ENCODE results near the gene HACD3. TPM values are rescaled to one million over a fixed set of nuclear protein-coding genes. Genes with fewer than 3 reads are reported as not detected.

The HACD3 gene
- total RNA-seq, 1 donor from 2014 or later: 47.9 TPM

DNA sequence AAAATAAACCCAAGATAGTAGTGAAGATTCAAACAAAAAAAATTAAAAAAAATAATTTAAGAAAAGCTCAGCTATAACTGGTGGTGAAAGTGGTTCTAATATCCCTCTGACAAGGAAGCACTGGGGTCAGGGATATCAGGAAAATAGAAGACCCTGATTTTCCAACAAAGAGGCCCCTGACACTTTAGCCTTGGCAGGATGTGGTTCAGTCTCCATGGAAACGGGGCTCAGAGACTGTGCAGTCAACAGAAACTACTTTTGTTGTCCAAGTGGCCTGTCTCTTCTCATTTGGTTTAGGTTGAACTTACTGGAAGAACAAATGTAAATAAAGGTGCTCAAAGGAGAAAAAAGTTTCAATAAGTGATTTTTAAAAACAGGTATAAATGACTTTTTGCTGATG is 53.4 kb downstream of the HACD3 start:
- H3K4me3 ChIP-seq: no peak overlapping the region
- TF ChIP-seq, protein P1, sequence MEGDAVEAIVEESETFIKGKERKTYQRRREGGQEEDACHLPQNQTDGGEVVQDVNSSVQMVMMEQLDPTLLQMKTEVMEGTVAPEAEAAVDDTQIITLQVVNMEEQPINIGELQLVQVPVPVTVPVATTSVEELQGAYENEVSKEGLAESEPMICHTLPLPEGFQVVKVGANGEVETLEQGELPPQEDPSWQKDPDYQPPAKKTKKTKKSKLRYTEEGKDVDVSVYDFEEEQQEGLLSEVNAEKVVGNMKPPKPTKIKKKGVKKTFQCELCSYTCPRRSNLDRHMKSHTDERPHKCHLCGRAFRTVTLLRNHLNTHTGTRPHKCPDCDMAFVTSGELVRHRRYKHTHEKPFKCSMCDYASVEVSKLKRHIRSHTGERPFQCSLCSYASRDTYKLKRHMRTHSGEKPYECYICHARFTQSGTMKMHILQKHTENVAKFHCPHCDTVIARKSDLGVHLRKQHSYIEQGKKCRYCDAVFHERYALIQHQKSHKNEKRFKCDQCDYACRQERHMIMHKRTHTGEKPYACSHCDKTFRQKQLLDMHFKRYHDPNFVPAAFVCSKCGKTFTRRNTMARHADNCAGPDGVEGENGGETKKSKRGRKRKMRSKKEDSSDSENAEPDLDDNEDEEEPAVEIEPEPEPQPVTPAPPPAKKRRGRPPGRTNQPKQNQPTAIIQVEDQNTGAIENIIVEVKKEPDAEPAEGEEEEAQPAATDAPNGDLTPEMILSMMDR (IDR thresholded peaks at IDR 0.05): no peak
- no peak overlapping the region for H3K27ac ChIP-seq
- DNase-seq (no peak), ATAC-seq (no peak)
- no peaks in the 10 kb centered on the region for H3K27me3 ChIP-seq (ENCODE audit: low read depth)
- intact Hi-C loops (cut with DNase I): no loop called here
- no peaks in the 10 kb centered on the region for H3K9me3 ChIP-seq
- H3K4me1 ChIP-seq: peaks cover 6% of the 10 kb centered on the region
- peaks cover 99% of the 10 kb centered on the region for H3K36me3 ChIP-seq

DNA sequence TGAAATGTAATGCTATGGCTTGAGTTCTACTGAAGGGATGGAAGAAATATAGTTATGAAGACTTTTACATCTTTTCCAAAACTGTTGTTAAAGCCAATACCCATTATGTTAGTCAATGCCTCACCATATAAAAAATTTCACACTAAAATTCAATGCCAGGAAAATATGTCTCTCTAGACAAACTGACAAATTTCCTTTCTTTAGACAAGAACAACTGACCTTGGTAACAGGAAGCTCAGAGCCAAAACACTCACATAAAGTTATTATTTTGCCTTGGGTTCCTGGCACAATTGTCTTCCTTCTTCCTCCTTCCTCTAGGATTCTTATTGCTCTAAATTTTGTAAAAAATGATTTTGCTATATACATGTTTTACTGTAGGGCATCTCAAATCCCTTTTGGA is 54.0 kb downstream of the HACD3 start:
- Histone ChIP-seq H3K27me3 (ENCODE audit: low read depth) (no peaks in the 10 kb centered on the region), H3K36me3 (peaks cover 99% of the 10 kb centered on the region), H3K4me3 (no peak overlapping the region), H3K4me1 (peaks cover 6% of the 10 kb centered on the region), H3K27ac (no peak overlapping the region), H3K9me3 (no peaks in the 10 kb centered on the region)
- intact Hi-C loops (cut with DNase I): no loop called here
- TF ChIP-seq, protein P1 (IDR thresholded peaks at IDR 0.05): no peak
- DNase-seq (no peak), ATAC-seq (no peak)

DNA sequence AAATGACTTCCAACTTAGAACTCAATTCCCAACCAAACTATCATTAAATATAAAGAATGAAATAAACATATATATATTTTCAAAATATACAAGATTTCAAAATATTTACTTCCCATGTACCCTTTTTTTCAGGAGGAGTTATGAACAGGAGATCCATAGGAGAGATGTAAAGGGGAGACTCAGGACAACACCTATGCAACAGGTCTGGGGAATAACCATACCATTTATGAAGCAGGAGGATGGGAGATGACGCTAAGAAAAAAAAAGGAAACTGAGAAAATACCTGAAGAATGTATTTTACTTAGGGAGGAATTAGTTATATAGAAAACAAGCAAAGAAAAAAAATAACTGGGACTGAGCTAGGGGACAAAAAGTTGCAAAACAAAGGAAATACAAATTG is 56.8 kb downstream of the HACD3 start:
- intact Hi-C loops (cut with DNase I): no loop called here
- H3K9me3 ChIP-seq: no peaks in the 10 kb centered on the region
- no peaks in the 10 kb centered on the region for H3K27me3 ChIP-seq (ENCODE audit: low read depth)
- H3K36me3 ChIP-seq: peaks cover 100% of the 10 kb centered on the region
- TF ChIP-seq, protein P1 (IDR thresholded peaks at IDR 0.05): no peak
- no peak for ATAC-seq
- no peak overlapping the region for H3K4me3 ChIP-seq
- H3K4me1 ChIP-seq: peaks cover 6% of the 10 kb centered on the region
- H3K27ac ChIP-seq: no peak overlapping the region
- DNase-seq: no peak

DNA sequence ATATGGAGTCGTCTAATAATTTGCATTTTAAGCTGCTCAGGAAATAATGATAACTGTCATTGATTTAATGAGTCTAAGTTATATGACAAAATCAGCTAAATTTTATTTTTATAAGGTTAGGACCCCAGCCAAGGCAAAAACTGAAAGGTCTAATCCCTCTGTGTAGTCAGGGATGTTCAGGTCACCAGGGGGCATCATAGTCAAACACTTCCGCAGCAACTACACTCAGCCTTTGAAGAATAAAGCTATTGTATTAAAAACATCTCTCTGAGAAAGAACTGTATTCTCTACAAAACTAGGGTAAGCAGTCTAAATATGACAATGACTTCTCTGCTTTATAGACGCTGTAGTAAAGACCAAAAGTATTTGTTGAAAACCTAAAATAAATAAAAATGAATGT is 65.7 kb downstream of the HACD3 start:
- Histone ChIP-seq H3K9me3 (no peaks in the 10 kb centered on the region), H3K4me3 (no peak overlapping the region), H3K27ac (no peak overlapping the region), H3K27me3 (ENCODE audit: low read depth) (no peaks in the 10 kb centered on the region), H3K4me1 (no peaks in the 10 kb centered on the region), H3K36me3 (peaks cover 96% of the 10 kb centered on the region)
- intact Hi-C loops (cut with DNase I): no loop called here
- no peak for ATAC-seq
- no peak for DNase-seq
- TF ChIP-seq, protein P1 (IDR thresholded peaks at IDR 0.05): no peak

DNA sequence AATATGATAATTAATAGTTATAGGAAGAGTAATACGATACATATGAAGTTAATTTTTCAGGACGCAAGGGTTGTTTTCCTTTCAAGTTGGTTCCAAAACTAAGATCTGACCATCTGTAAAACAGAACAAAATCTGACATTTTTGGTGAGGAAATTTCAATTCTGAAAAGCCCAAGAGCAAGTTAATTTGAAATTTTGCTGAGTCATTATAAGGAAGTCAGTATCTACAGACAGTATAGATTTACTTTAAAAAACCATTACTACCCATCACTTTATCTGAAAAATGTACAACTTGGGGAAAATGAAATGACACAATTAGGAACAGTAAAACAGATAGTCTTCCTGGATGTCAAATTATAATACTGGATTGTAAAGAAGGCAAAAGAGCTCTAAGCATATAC is 68.2 kb downstream of the HACD3 start:
- Histone ChIP-seq H3K4me3 (no peak overlapping the region), H3K36me3 (peaks cover 93% of the 10 kb centered on the region)

More for the DNA sequence above, 68.2 kb downstream of the HACD3 start:
- H3K27me3 ChIP-seq (ENCODE audit: low read depth): no peaks in the 10 kb centered on the region
- intact Hi-C loops (cut with DNase I): no loop called here
- no peaks in the 10 kb centered on the region for H3K9me3 ChIP-seq
- no peak overlapping the region for H3K27ac ChIP-seq
- no peaks in the 10 kb centered on the region for H3K4me1 ChIP-seq
- DNase-seq (no peak), ATAC-seq (no peak)
- TF ChIP-seq, protein P1 (IDR thresholded peaks at IDR 0.05): no peak
